H1 (cell line): ENCODE data around the gene TSFM. TPM values are rescaled to one million over a fixed set of nuclear protein-coding genes. Genes with fewer than 3 reads are reported as not detected.
A peak's percentile ranks its signal among the peaks of the same experiment; 100 is the strongest.

Experiments used
- CTCF ChIA-PET: fragments of 300-600 bp; sonication (Branson Sonifier 250); formaldehyde crosslinking; loops from one replicate; lab custom pipeline; 2021; ENCODE audit not compliant: partially characterized antibody; lab: Charles Lee
- POLR2A ChIA-PET: fragments of 300-600 bp; sonication (Branson Sonifier 250); formaldehyde crosslinking; loops from one replicate; lab custom pipeline; 2021; ENCODE audit warnings: inconsistent platforms; ENCODE audit not compliant: partially characterized antibody; lab: Charles Lee
- DNase-seq, 2 experiments: peaks; one replicate each; pipeline versions ENCODE4 v3.0.0 to v3.0.0-alpha.2; 2010 to 2022; ENCODE audit warnings: low spot score in 2 of 2, low read depth in 1 of 2, mixed read lengths in 1 of 2
- FAIRE-seq: peaks from 2 replicates; lab custom pipeline; 2011; peaks lifted over from hg19 to GRCh38; lab: Jason Lieb, UNC
- H2AFZ ChIP-seq: 2 replicates; pipeline ENCODE4 v1.8.1; 2012; ENCODE audit warnings: low read length, inconsistent platforms
- H2AK5ac ChIP-seq: 2 replicates; pipeline ENCODE4 v1.6.1; 2013; ENCODE audit warnings: low read depth, low read length
- H2BK120ac ChIP-seq: replicated peaks from 2 replicates; pipeline ENCODE3; 2013; ENCODE audit warnings: low read depth, low read length, inconsistent platforms
- H2BK12ac ChIP-seq: 2 replicates; pipeline ENCODE4 v1.6.1; 2013; ENCODE audit warnings: low read depth, low read length
- H2BK15ac ChIP-seq: 2 replicates; pipeline ENCODE4 v1.6.1; 2013; ENCODE audit warnings: low read length
- H2BK20ac ChIP-seq: 2 replicates; pipeline ENCODE4 v1.6.1; 2013; ENCODE audit warnings: low read length
- H2BK5ac ChIP-seq: 2 replicates; pipeline ENCODE4 v1.6.1; 2013; ENCODE audit warnings: low read depth, low read length
- H3K14ac ChIP-seq: 2 replicates; pipeline ENCODE4 v1.6.1; 2013; ENCODE audit warnings: inconsistent platforms; ENCODE audit not compliant: insufficient read length
- H3K18ac ChIP-seq: 2 replicates; pipeline ENCODE4 v1.6.1; 2013; ENCODE audit warnings: low read length; ENCODE audit errors: extremely low read depth
- H3K23ac ChIP-seq: 2 replicates; pipeline ENCODE4 v1.6.1; 2013; ENCODE audit warnings: inconsistent platforms; ENCODE audit not compliant: insufficient read length
- H3K23me2 ChIP-seq: 2 replicates; pipeline ENCODE4 v1.6.1; 2013; ENCODE audit warnings: low read depth, low read length
- H3K27ac ChIP-seq: 2 replicates; pipeline ENCODE4 v1.6.1; 2011; ENCODE audit warnings: low read depth, low read length, inconsistent platforms
- H3K27me3 ChIP-seq, 4 experiments: replicated peaks in 1 of 4; 1 replicate in 1 of 4; 2 replicates in 3 of 4; pipeline versions ENCODE4 v1.6.1 to v1.8.1; 2011 to 2013; ENCODE audit warnings: low read length in 3 of 4, mild to moderate bottlenecking in 3 of 4, inconsistent platforms in 2 of 4, mixed read lengths in 2 of 4, moderate library complexity in 1 of 4; ENCODE audit not compliant: control insufficient read depth in 3 of 4, insufficient read depth in 3 of 4; ENCODE audit errors: extremely low read depth in 1 of 4
- H3K36me3 ChIP-seq, 4 experiments: 2 replicates each; pipeline versions ENCODE4 v1.6.1 to v1.8.1; 2011 to 2013; ENCODE audit warnings: mild to moderate bottlenecking in 4 of 4, low read length in 3 of 4, moderate library complexity in 2 of 4, control low read depth in 1 of 4, inconsistent platforms in 1 of 4; ENCODE audit not compliant: insufficient read depth in 4 of 4, control insufficient read depth in 2 of 4
- H3K4ac ChIP-seq: replicated peaks from 2 replicates; pipeline ENCODE3; 2013; ENCODE audit warnings: low read length, low read depth, mixed read lengths, inconsistent platforms; ENCODE audit not compliant: insufficient read length
- H3K4me1 ChIP-seq, 4 experiments: replicated peaks in 1 of 4; 1 replicate in 1 of 4; 2 replicates in 3 of 4; pipeline versions ENCODE4 v1.6.1 to v1.8.1; 2011 to 2013; ENCODE audit warnings: low read length in 3 of 4, inconsistent platforms in 2 of 4, mixed read lengths in 1 of 4; ENCODE audit not compliant: insufficient read depth in 4 of 4, control insufficient read depth in 3 of 4
- H3K4me2 ChIP-seq, 2 experiments: 2 replicates each; pipeline versions ENCODE4 v1.6.1 to v1.8.1; 2011 to 2013; ENCODE audit warnings: low read depth in 2 of 2, low read length in 2 of 2, control low read depth in 1 of 2, inconsistent platforms in 1 of 2, mild to moderate bottlenecking in 1 of 2; ENCODE audit not compliant: insufficient read depth in 1 of 2
- H3K4me3 ChIP-seq, 4 experiments: fragments of 200-600, 300-600 bp in 1 of 4; sonication (generic), shearing (Covaris generic), sonication (Bioruptor Twin) in 1 of 4; 2 replicates each; pipeline versions ENCODE4 v1.5.1 to v1.8.1; 2011 to 2016; ENCODE audit warnings: low read length in 4 of 4, low read depth in 3 of 4, control low read depth in 2 of 4, inconsistent platforms in 2 of 4, mild to moderate bottlenecking in 2 of 4, mixed read lengths in 1 of 4, moderate library complexity in 1 of 4; ENCODE audit not compliant: insufficient read depth in 2 of 4; ENCODE audit errors: extremely low read depth in 1 of 4
- H3K56ac ChIP-seq: replicated peaks from 2 replicates; pipeline ENCODE3; 2013; ENCODE audit warnings: low read depth, mild to moderate bottlenecking, mixed read lengths, low read length, inconsistent platforms; ENCODE audit not compliant: insufficient read length
- H3K79me1 ChIP-seq: 2 replicates; pipeline ENCODE4 v1.6.1; 2013; ENCODE audit warnings: low read depth, low read length, control low read depth
- H3K79me2 ChIP-seq, 2 experiments: 2 replicates each; pipeline versions ENCODE4 v1.6.1 to v1.8.1; 2012 to 2013; ENCODE audit warnings: low read length in 2 of 2, mild to moderate bottlenecking in 2 of 2, inconsistent platforms in 1 of 2; ENCODE audit not compliant: insufficient read depth in 2 of 2, control insufficient read depth in 1 of 2
- H3K9ac ChIP-seq, 4 experiments: replicated peaks in 1 of 4; 1 replicate in 1 of 4; 2 replicates in 3 of 4; pipeline versions ENCODE4 v1.6.1 to v1.8.1; 2011 to 2013; ENCODE audit warnings: low read depth in 3 of 4, low read length in 3 of 4, control low read depth in 2 of 4, mild to moderate bottlenecking in 2 of 4, moderate library complexity in 2 of 4, inconsistent platforms in 1 of 4; ENCODE audit errors: extremely low read depth in 1 of 4
- H3K9me3 ChIP-seq, 2 experiments: 2 replicates each; pipeline versions ENCODE4 v1.6.1 to v1.8.1; 2012 to 2013; ENCODE audit warnings: mild to moderate bottlenecking in 2 of 2, moderate library complexity in 2 of 2, control low read depth in 1 of 2, inconsistent platforms in 1 of 2, low read depth in 1 of 2, low read length in 1 of 2, mixed read lengths in 1 of 2; ENCODE audit not compliant: insufficient read depth in 2 of 2
- H4K20me1 ChIP-seq, 2 experiments: replicated peaks in 1 of 2; 2 replicates each; pipeline versions ENCODE3 to v1.8.1; 2011 to 2013; ENCODE audit warnings: inconsistent platforms in 2 of 2, low read length in 2 of 2, mild to moderate bottlenecking in 1 of 2; ENCODE audit not compliant: insufficient read depth in 2 of 2, control insufficient read depth in 1 of 2
- H4K5ac ChIP-seq: 2 replicates; pipeline ENCODE4 v1.6.1; 2013; ENCODE audit warnings: low read length, low read depth, mixed read lengths, inconsistent platforms; ENCODE audit not compliant: insufficient read length
- H4K8ac ChIP-seq: 2 replicates; pipeline ENCODE4 v1.8.0; 2013; ENCODE audit warnings: mild to moderate bottlenecking, moderate library complexity, low read length, inconsistent platforms; ENCODE audit not compliant: insufficient read depth; ENCODE audit errors: extremely low read depth
- H4K91ac ChIP-seq: replicated peaks from 2 replicates; pipeline ENCODE3; 2013; ENCODE audit warnings: low read length, mixed read lengths, inconsistent platforms; ENCODE audit not compliant: insufficient read length
- ATF2 ChIP-seq: IDR thresholded peaks from 2 replicates; pipeline ENCODE4 v1.6.1; 2012; ENCODE audit warnings: low read length, inconsistent platforms
- BRCA1 ChIP-seq: IDR thresholded peaks from 2 replicates; pipeline ENCODE4 v1.6.1; 2012; ENCODE audit warnings: low read depth, low read length, improper control_type of control experiment
- CREB1 ChIP-seq: IDR thresholded peaks from 2 replicates; pipeline ENCODE4 v1.6.1; 2012; ENCODE audit warnings: inconsistent platforms
- EZH2 ChIP-seq: fragments of 200-600 bp; sonication (generic); IDR thresholded peaks from 2 replicates; pipeline ENCODE4 v1.7.1; 2012; ENCODE audit warnings: low read depth, mild to moderate bottlenecking, moderate library complexity, low read length, inconsistent platforms; ENCODE audit not compliant: severe bottlenecking
- JUND ChIP-seq: IDR thresholded peaks from 2 replicates; pipeline ENCODE4 v1.6.1; 2011; ENCODE audit warnings: mild to moderate bottlenecking, improper control_type of control experiment, low read length
- KDM1A ChIP-seq: fragments of 200-600, 300-600 bp; sonication (generic); IDR thresholded peaks from 2 replicates; pipeline ENCODE4 v1.7.1; 2016; ENCODE audit warnings: mild to moderate bottlenecking, low read length, borderline replicate concordance
- POLR2AphosphoS5 ChIP-seq: IDR thresholded peaks from 2 replicates; pipeline ENCODE4 v1.6.1; 2011; ENCODE audit warnings: low read depth, low read length
- RBBP5 ChIP-seq: IDR thresholded peaks from 2 replicates; pipeline ENCODE4 v1.7.1; 2012; ENCODE audit warnings: low read depth, mild to moderate bottlenecking, inconsistent platforms, low read length, moderate library complexity, borderline replicate concordance
- SP2 ChIP-seq: IDR thresholded peaks from 2 replicates; pipeline ENCODE4 v1.6.1; 2012; ENCODE audit warnings: mild to moderate bottlenecking, low read length, inconsistent platforms
- SP4 ChIP-seq: IDR thresholded peaks from 2 replicates; pipeline ENCODE4 v1.6.1; 2012; ENCODE audit warnings: low read length, inconsistent platforms
- WGBS, 2 experiments: shearing (Covaris generic) in 1 of 2; methylation state at CpG; one replicate each; pipeline versions ENCODE4 v1.1.6 to v1.1.7; 2013 to 2015; ENCODE audit warnings: low lambda C conversion rate in 2 of 2, mixed read lengths in 2 of 2, inconsistent platforms in 1 of 2, low coverage in 1 of 2, missing lambda C conversion rate in 1 of 2; ENCODE audit not compliant: insufficient replicate concordance in 2 of 2, insufficient coverage in 1 of 2, insufficient read length in 1 of 2; ENCODE audit errors: extremely low coverage in 1 of 2, missing lambda C conversion rate in 1 of 2; 5-methylcytosine and 5-hydroxymethylcytosine counted together
- polyA plus RNA-seq, 7 experiments: library from polyadenylated mRNA; depleted of rRNA in 3 of 7; stranded (reverse) in 5 of 7; unstranded in 2 of 7; fragments of >200 nt in 5 of 7; fragments of 200-250 nt in 2 of 7; gene quantifications; 1 replicate in 5 of 7; 2 replicates in 1 of 7; 4 replicates in 1 of 7; pipeline versions ENCODE4 v1.2.1 to v1.2.3, GENCODE V29; 2011 to 2013; ENCODE audit warnings: missing spikeins in 2 of 7, mixed read lengths in 2 of 7
- total RNA-seq: library from RNA; stranded (reverse); fragmentation: NEBNext Ultra II Directional; extraction: Animal tissue kit (Norgen Biotek cat#: 25700); gene quantifications from 2 replicates; pipeline ENCODE4 v1.2.1, GENCODE V29; 2021

TSFM gene
- total and polyA plus RNA-seq, 2 of the 8 experiments (the other 6 are each of a cell fraction or from before 2014, with no cell fraction given) = 17.4 to 49.8 TPM

- H3K4ac ChIP-seq = no peak within 1 kb of the TSS
- H3K36me3 ChIP-seq = peaks cover 11 to 17% (median 14%) of the 10 kb centered on the region in 4 experiments; a peak in 7 of 8 replicates
- H3K18ac ChIP-seq = peak within 1 kb of the TSS; percentile 19
- H3K79me2 ChIP-seq = 0 out of 4 replicates have a peak, but pooled peaks cover 0 to 7% of the 10 kb centered on the region in 2 experiments
- H3K23me2 ChIP-seq = peaks cover 25% of the 10 kb centered on the region
- no peak within 1 kb of the TSS for H2AFZ ChIP-seq
- 0 out of 2 replicates have a peak within 1 kb of the TSS, but pooled peaks have one; percentile 50 for H2BK12ac ChIP-seq
- POLR2A ChIA-PET = interaction anchor here (0.6 to 5.3 kb wide), 18 partner anchors 10 to 78 kb away, joined by 3 to 35 read pairs (median 4); partner anchors contain the start of genes CDK4, TSFM and TSPAN31
- H2BK5ac ChIP-seq = 0 out of 2 replicates have a peak within 1 kb of the TSS, but pooled peaks have one; percentile 24
- H3K4me3 ChIP-seq = peak within 1 kb of the TSS; percentile 39 to 66 (median 64)
- CTCF ChIA-PET = interaction anchor here (0.6 to 3.9 kb wide), 18 partner anchors 7 to 1702 kb away, joined by 3 to 40 read pairs (median 4); partner anchors contain the start of genes AGAP2 and TSFM
- no peak within 1 kb of the TSS for H4K5ac ChIP-seq
- no peak within 1 kb of the TSS for H3K27ac ChIP-seq
- peak; percentile 57 to 72 for DNase-seq
- WGBS, 2 experiments = 5% methylated on average over 38 of the region's 38 CpGs; no CpG with 5 or more reads in 1 of the 2 experiments
- H3K23ac ChIP-seq = no peak within 1 kb of the TSS
- H4K91ac ChIP-seq = no peak within 1 kb of the TSS
- no peak within 1 kb of the TSS for H3K14ac ChIP-seq
- no peak for FAIRE-seq
- H3K4me2 ChIP-seq = peak within 1 kb of the TSS; percentile 87 to 96
- H2BK120ac ChIP-seq = no peak within 1 kb of the TSS
- no peaks in the 10 kb centered on the region for H3K9me3 ChIP-seq
- no peaks in the 10 kb centered on the region; the same call in 1 of the 2 replicates for H3K79me1 ChIP-seq
- peaks cover 13 to 25% (median 20%) of the 10 kb centered on the region in 4 experiments for H3K4me1 ChIP-seq
- no peak within 1 kb of the TSS for H2AK5ac ChIP-seq
- no peak within 1 kb of the TSS for H3K9ac ChIP-seq
- peaks cover 0 to 4% of the 10 kb centered on the region in 2 experiments for H4K20me1 ChIP-seq
- peak within 1 kb of the TSS; percentile 31; the same call in 1 of the 2 replicates for H4K8ac ChIP-seq
- peaks cover 22 to 39% (median 37%) of the 10 kb centered on the region in 4 experiments for H3K27me3 ChIP-seq
- H2BK20ac ChIP-seq = 0 out of 2 replicates have a peak within 1 kb of the TSS, but pooled peaks have one; percentile 61
- H3K56ac ChIP-seq = no peak within 1 kb of the TSS
- no peak within 1 kb of the TSS; the same call in 1 of the 2 replicates for H2BK15ac ChIP-seq
- TF ChIP-seq CREB1 = no peak
- no peak; the same call in 1 of the 2 replicates for TF ChIP-seq POLR2AphosphoS5
- TF ChIP-seq JUND = no peak
- TF ChIP-seq KDM1A = no peak
- peak; percentile 62 for TF ChIP-seq EZH2
- TF ChIP-seq SP4 = no peak
- no peak for TF ChIP-seq RBBP5
- no peak for TF ChIP-seq BRCA1
- no peak for TF ChIP-seq ATF2
- TF ChIP-seq SP2 = no peak
Observed at GRCh38 chr12:57766464-57767304, 15.9 kb upstream of the TSFM start, which contains the start of gene CYP27B1. TSS of gene CYP27B1 (minus strand) at chr12:57767078. CDS start at chr12:57767041, 37 bp downstream.
